GM13977 (cell line): Measurements from ENCODE around the gene LDHD.

Experiments used
- DNase-seq: peaks from one replicate; pipeline ENCODE4 v3.0.0; 2012; ENCODE audit warnings: low spot score
- CTCF ChIP-seq: IDR thresholded peaks from 2 replicates; pipeline ENCODE4 v1.5.1; 2012; ENCODE audit warnings: mild to moderate bottlenecking, control low read depth; ENCODE audit not compliant: insufficient read depth; ENCODE audit errors: extremely low read depth, missing control alignments
- in situ Hi-C: fragments of 300-500 bp; cut with MboI; formaldehyde crosslinking; loops from one replicate; pipeline ENCODE4 v1.12.0; 2022; ENCODE audit warnings: low sequenced_read_pairs, low pct_unique_long_range_greater_than_20kb, mixed read lengths, inconsistent platforms; ENCODE audit not compliant: unreplicated experiment

The LDHD gene

GRCh38 chr16:75080205-75081029 lies 36.2 kb downstream of the LDHD start:
- DNase-seq = no peak
- TF ChIP-seq CTCF = no peak
- in situ Hi-C loops = no loop called here

GRCh38 chr16:75079346-75079926 lies 37.1 kb downstream of the LDHD start:
- no peak for TF ChIP-seq CTCF
- in situ Hi-C loops = no loop called here
- no peak for DNase-seq

GRCh38 chr16:75078886-75079285 lies 37.7 kb downstream of the LDHD start:
- in situ Hi-C loops = no loop called here
- DNase-seq = no peak
- no peak for TF ChIP-seq CTCF

GRCh38 chr16:75075688-75076268 lies 40.8 kb downstream of the LDHD start:
- TF ChIP-seq CTCF = no peak
- DNase-seq = no peak
- in situ Hi-C loops = no loop called here

- DNase-seq = peak; percentile 70
- no peak for TF ChIP-seq CTCF
- in situ Hi-C loops = no loop called here
These were observed 41.5 kb downstream of the LDHD start for GRCh38 chr16:75074920-75075687.

GRCh38 chr16:75074304-75074793 lies 42.2 kb downstream of the LDHD start:
- in situ Hi-C loops = no loop called here

More at GRCh38 chr16:75074304-75074793, 42.2 kb downstream of the LDHD start:
- no peak for DNase-seq
- no peak for TF ChIP-seq CTCF
